Duodenal mucosa (tissue), 2 donors: ENCODE measurements around the gene ADM.

ENCODE experiments used
- H3K27ac ChIP-seq: one replicate; pipeline ENCODE4 v1.7.0; 2013; ENCODE audit warnings: low read depth, low read length
- H3K27me3 ChIP-seq, 2 donors: one replicate each; pipeline ENCODE4 v1.7.0; 2013; ENCODE audit warnings: low read length in 2 of 2, control low read depth in 1 of 2; ENCODE audit not compliant: insufficient read depth in 2 of 2, control insufficient read depth in 1 of 2
- H3K36me3 ChIP-seq, 2 donors: one replicate each; pipeline ENCODE4 v1.7.0; 2013; ENCODE audit warnings: low read length in 2 of 2, control low read depth in 1 of 2; ENCODE audit not compliant: insufficient read depth in 2 of 2, control insufficient read depth in 1 of 2
- H3K4me1 ChIP-seq, 2 donors: one replicate each; pipeline ENCODE4 v1.7.0; 2013; ENCODE audit warnings: low read length in 2 of 2, control low read depth in 1 of 2; ENCODE audit not compliant: insufficient read depth in 2 of 2, control insufficient read depth in 1 of 2
- H3K4me3 ChIP-seq, 2 donors: one replicate each; pipeline ENCODE4 v1.7.0; 2013; ENCODE audit warnings: low read length in 2 of 2, low read depth in 1 of 2
- H3K9ac ChIP-seq, 2 donors: one replicate each; pipeline ENCODE4 v1.7.0; 2013; ENCODE audit warnings: low read length in 2 of 2, low read depth in 1 of 2
- H3K9me3 ChIP-seq, 2 donors: one replicate each; pipeline ENCODE4 v1.7.0; 2013; ENCODE audit warnings: low read length in 2 of 2, control low read depth in 1 of 2; ENCODE audit not compliant: control insufficient read depth in 1 of 2

ADM gene

DNA sequence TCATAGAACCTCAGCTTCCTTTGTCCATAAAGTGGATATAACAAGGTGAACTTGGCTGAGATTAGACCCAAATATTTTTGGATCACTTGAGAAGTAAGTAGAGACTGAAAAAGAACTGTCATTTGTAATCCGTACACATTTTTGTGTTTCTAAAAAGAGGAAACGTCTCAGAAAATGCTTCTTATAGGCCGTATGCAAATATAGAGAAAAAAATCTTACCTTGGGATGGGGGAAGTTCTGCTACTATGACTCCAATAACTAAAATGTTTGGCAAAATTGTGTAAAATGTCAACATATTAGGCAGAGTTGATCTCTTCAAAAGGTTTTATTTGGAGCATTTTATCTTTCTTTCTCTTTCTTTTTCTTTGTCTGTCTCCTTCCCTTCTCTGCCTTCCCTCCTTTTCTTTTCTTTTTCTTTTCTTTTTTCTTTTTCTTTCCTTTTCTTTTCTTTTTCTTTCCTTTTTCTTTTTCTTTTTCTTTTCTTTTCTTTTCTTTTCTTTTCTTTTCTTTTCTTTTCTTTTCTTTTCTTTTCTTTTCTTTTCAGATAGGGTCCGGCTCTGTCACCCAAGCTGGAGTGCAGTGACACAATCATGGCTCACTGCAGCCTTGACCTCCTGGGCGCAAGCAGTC, 48.2 kb downstream of the ADM start:
- H3K4me1 ChIP-seq, result peaks cover 6 to 8% of the 10 kb centered on the region in 2 donors
- no peak overlapping the region for H3K4me3 ChIP-seq
- H3K9ac ChIP-seq, result no peak overlapping the region
- H3K27me3 ChIP-seq, result no peaks in the 10 kb centered on the region
- no peak overlapping the region for H3K27ac ChIP-seq
- H3K9me3 ChIP-seq, result no peaks in the 10 kb centered on the region
- no peaks in the 10 kb centered on the region for H3K36me3 ChIP-seq

GRCh38 chr11:10354389-10354788, 49.5 kb downstream of the ADM start:
- Histone ChIP-seq H3K9ac (no peak overlapping the region), H3K4me1 (peaks cover 6 to 8% of the 10 kb centered on the region in 2 donors), H3K9me3 (no peaks in the 10 kb centered on the region), H3K4me3 (no peak overlapping the region), H3K36me3 (no peaks in the 10 kb centered on the region), H3K27me3 (no peaks in the 10 kb centered on the region), H3K27ac (no peak overlapping the region)

- H3K27me3 ChIP-seq, result no peaks in the 10 kb centered on the region
- H3K27ac ChIP-seq, result no peak overlapping the region
- peaks cover 6 to 8% of the 10 kb centered on the region in 2 donors for H3K4me1 ChIP-seq
- no peak overlapping the region for H3K9ac ChIP-seq
- H3K9me3 ChIP-seq, result no peaks in the 10 kb centered on the region
- no peaks in the 10 kb centered on the region for H3K36me3 ChIP-seq
- no peak overlapping the region for H3K4me3 ChIP-seq
These were observed 50.4 kb downstream of the ADM start for GRCh38 chr11:10355257-10355661.

DNA sequence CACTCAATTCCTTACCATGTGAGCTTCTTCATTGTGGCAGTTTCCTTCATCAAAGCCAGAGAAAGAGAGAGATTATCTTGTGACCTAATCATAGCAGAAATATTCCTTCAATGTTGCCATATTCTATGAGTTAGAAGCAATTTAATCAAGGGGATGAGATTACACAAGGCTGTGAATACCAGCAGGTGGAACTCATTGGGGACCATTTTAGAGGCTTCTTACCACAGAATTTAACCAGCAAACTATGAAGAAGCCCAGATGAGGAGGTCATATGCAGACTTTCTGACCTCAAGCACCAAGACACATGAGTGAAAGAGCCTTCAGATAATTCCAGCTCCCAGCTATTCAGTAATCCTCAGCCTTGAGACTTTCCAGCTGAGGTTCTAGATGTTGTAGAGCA, 51.3 kb downstream of the ADM start:
- no peaks in the 10 kb centered on the region for H3K9me3 ChIP-seq
- H3K27ac ChIP-seq, result no peak overlapping the region
- H3K4me1 ChIP-seq, result peaks cover 6 to 7% of the 10 kb centered on the region in 2 donors
- H3K36me3 ChIP-seq, result no peaks in the 10 kb centered on the region
- no peak overlapping the region for H3K4me3 ChIP-seq
- no peak overlapping the region for H3K9ac ChIP-seq
- no peaks in the 10 kb centered on the region for H3K27me3 ChIP-seq
